Lower leg skin (tissue), 3 donors: ENCODE measurements around the gene ZYG11A.

Source experiments
- POLR2A ChIP-seq, 2 donors: fragments of 450-650 bp; IDR thresholded peaks; one replicate each; pipeline ENCODE4 v1.6.1; 2016 to 2017; ENCODE audit warnings: antibody characterized with exemption in 2 of 2, mild to moderate bottlenecking in 1 of 2, moderate library complexity in 1 of 2
- TF ChIP-seq, protein P1 (sequence below), 3 donors: fragments of 450-650 bp; IDR thresholded peaks; one replicate each; pipeline ENCODE4 v1.5.1; 2016; ENCODE audit warnings: antibody characterized with exemption in 3 of 3, mild to moderate bottlenecking in 3 of 3, moderate library complexity in 2 of 3

DNA sequence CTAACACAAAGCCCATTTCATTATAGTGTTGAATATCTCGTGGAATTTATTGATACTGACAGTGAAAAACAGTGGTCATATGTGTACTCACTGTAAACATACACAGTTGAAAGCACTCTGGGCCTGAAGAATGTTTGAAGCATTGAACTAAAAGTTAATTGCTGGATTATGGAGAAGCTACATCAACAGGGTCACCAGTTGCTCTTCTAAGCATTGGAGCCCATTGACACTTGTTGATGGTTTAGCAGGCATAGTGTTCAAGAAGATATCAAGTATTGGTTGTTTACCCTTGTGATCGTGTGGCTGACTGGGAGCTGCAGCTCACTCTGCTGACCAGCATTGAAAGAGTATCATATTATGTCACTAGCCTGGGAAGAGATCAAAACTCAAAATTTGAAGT, 10.3 kb downstream of the ZYG11A start:
- no peak for TF ChIP-seq POLR2A (IDR thresholded peaks at IDR 0.05)
- TF ChIP-seq, protein P1, sequence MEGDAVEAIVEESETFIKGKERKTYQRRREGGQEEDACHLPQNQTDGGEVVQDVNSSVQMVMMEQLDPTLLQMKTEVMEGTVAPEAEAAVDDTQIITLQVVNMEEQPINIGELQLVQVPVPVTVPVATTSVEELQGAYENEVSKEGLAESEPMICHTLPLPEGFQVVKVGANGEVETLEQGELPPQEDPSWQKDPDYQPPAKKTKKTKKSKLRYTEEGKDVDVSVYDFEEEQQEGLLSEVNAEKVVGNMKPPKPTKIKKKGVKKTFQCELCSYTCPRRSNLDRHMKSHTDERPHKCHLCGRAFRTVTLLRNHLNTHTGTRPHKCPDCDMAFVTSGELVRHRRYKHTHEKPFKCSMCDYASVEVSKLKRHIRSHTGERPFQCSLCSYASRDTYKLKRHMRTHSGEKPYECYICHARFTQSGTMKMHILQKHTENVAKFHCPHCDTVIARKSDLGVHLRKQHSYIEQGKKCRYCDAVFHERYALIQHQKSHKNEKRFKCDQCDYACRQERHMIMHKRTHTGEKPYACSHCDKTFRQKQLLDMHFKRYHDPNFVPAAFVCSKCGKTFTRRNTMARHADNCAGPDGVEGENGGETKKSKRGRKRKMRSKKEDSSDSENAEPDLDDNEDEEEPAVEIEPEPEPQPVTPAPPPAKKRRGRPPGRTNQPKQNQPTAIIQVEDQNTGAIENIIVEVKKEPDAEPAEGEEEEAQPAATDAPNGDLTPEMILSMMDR (IDR thresholded peaks at IDR 0.05), result no peak
